GM12801 (cell line): Measurements from ENCODE around the gene TET2.

Source experiments
- CTCF ChIP-seq: IDR thresholded peaks from one replicate; pipeline ENCODE4 v1.5.1; 2011; ENCODE audit warnings: control low read depth; ENCODE audit not compliant: insufficient read length; ENCODE audit errors: extremely low read depth

Gene TET2

GRCh38 chr4:105186701-105187161 lies 40.1 kb downstream of the TET2 start:
- TF ChIP-seq CTCF: no peak

- TF ChIP-seq CTCF: no peak
Measured at GRCh38 chr4:105189855-105190650, 43.4 kb downstream of the TET2 start.

DNA sequence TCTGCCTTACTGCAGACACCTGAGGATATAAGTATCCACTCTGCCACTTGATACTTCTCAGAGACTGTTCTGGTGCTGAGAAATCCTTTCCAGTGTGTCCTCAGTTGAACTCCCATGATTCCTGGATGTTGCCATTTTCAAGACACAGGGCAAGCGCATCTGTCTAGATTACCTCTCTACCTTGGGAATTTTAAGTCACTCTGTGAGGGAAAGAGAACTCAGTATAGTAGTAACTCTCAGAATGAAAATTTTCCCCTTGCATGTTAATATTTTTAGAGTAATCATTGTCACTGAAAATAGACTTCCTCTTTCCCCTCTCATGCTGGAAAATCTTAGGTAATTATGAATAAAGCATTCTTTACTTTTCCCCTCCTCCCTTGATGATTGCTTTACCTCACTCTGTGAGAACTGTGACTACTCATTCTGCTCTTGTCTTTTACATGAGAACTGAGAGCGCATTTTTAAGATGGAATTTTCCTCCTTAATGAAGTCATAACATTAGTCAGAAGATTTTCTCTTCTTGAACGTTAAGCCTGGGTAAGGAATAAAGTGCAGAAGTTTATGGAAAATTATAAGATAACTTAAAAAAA lies 45.0 kb downstream of the TET2 start:
- no peak for TF ChIP-seq CTCF

GRCh38 chr4:105192474-105192873 lies 45.8 kb downstream of the TET2 start:
- no peak for TF ChIP-seq CTCF

DNA sequence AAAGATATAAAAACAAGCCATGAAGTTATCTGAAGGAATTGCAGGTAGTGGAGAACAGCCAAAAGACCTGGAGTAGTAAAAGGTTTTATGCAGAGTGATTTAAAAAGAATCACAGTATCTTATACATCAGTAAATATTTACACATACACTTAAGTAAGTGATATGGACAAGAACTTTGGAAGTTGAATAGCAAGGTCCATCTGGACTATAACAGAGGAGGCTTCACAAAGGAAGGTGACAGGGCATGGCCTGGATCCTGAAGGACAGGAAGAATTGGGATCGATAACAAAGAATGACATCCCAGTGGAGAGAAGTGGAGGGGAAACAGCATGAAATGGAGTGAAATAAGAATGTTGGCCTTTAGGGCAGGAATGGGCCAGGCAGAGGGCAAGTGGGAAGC lies 46.2 kb downstream of the TET2 start:
- no peak for TF ChIP-seq CTCF

GRCh38 chr4:105193536-105193935 lies 46.9 kb downstream of the TET2 start:
- TF ChIP-seq CTCF: no peak

GRCh38 chr4:105194328-105195231 lies 47.9 kb downstream of the TET2 start:
- no peak for TF ChIP-seq CTCF
